ENCODE results near the gene PCDH15.

The PCDH15 gene

DNA sequence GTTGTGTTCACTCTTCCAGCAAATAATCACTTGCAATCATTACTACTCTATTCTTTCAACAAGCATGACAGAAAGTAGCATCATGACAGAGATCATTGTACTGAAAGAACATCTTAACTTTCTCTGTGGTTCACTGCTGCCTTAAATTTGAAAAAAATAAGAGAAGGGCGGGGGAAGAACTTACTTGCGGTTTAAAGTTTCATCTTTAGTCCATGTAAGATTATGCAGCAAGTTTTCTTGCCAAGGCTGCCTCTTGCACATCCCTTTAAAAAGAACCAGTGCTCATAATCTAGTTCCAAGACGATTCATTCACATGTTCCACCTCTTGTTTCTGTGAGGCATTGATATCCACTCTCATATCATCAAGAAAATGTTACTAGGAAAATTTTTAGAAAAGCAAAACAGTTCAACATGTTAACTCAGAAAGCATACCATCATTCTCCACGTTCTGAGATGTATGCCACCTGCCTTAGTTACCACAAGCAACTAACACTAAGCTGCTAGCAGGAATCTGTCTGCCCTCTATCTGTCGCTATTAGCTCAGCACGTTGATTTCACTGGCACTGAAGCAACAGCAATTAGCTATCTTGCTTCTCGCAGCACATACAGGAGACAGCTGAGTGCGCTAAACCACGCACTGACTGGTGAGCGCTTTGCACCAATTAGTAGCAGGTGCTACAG lies at the start of gene PCDH15:
Gene PCDH15, minus strand, starts transcription at position 491 of the 681 bp plus-strand sequence. CDS start 136,969 bp downstream, outside the sequence.
- DNase-seq = no peak

DNA sequence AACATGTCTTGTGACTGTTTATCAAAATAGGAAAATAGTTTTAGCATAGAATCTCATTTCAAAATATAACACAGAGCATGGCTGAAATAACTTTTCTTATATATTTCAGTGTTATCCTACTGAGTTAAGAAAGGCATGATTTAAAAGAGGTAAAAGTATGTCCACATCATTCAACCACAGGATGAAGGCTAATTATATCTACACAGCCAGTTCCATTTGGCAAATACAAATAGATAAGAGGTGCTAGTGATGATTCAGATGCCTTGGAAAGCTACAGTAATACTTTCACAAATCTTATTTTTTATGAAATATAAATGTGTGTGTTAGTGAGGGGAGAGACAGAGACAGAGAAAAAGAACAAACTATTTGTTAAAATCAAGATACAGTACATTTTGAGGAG lies 42.9 kb upstream of the PCDH15 start:
- no peak for DNase-seq

DNA sequence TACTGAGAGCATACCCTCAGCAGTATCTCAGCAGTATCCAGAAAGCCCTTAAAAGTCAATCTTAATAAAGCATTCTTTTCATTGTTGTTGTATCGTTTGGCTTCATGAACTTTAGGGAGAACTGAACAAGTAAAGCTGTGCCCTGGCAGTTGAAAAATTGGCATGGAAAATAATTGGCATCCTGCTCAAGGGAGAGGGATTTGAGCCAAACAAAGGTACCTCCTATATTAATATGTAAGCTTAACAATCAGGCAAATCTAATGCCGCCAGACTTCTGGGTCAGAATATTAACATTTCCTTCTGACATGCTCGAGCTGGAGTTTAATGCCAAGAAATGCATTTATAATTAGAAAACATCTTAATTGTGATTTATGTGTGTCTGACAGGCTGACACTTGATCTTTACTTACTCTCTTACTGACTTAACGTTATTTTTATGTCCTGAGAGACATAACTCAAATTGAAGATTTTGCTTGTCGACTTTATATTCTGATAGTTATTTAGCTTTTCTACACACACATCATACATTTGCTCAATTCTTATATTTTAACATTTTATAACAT lies 42.1 kb upstream of the PCDH15 start:
- no peak for DNase-seq

DNA sequence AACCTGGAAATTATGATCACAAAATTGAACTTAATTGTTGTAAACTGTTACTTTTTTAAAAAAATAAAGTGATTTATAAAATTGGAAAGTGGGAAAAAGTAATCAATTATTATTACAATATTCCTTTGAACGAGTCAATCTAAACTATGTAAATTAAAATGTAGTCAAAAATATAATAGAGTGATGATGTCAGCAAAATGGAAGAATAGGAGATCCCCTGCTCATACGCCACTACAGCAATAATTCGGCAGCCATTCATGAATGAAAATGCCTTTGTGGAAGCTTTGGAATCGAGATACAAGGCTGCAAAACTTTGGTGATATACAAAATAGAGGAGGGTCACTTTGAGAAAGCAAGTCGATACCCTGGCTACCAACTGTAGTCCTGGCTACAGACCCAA lies 36.4 kb upstream of the PCDH15 start:
- DNase-seq = no peak

DNA sequence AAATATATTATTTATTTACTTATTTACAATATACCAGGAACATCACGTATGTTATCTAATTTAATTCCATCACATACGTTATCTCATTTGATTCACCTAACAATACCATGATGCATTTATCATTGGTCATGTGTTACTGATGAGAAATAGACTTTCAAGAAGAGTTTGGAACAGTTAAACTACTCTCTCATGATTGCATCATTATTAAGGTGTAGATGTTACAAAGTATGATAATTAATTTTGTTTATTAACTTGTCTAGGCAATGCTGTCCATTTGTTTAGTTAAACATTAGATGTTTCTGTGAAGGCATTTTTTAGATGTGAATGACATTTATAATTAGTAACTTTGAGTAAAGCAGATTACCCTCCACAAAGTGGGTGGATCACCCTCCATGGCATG lies 32.0 kb upstream of the PCDH15 start:
- DNase-seq = no peak

DNA sequence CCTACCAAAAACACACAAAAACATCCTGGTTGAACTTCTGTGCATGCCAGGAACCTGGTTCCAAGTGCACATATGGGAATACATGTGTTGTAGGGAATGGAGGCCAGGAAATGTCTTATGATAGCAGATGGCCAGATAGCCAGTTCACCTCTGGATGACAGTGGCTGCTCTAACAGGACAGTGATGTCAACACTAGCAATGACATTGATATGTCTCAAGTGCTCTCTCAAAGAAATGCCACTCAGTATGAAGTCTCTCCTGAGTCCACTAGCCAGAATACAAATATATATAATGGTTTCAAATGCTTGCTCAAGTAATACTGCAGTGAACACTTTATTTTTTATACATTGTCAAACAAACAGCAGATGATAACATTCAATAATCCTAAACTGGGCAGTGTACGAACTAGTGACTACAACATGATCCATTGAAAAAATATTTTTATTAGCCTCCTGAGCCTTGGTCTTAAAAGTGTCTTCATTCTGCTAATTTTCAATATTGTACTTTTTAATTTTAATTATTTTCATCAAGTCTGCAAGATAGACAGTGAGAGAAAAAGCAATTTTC lies 26.0 kb upstream of the PCDH15 start:
- no peak for DNase-seq

DNA sequence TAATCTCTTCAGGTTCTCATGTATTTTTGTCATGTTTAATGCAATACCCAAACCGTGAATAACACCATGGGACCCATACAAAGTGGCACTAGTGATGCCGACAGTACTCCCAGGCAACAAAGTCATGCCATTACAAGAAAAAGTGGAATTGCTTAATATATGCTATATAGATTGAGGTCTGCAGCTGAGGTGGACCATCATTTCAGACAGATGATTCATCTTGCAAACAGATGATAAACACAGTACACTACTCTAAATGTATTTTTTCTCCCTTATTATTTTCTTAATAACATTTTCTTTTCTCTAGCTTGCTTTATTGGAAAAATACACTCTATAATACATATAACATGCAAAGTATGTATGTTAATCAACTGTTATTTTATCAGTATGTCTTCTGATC lies 14.6 kb upstream of the PCDH15 start:
- no peak for DNase-seq

DNA sequence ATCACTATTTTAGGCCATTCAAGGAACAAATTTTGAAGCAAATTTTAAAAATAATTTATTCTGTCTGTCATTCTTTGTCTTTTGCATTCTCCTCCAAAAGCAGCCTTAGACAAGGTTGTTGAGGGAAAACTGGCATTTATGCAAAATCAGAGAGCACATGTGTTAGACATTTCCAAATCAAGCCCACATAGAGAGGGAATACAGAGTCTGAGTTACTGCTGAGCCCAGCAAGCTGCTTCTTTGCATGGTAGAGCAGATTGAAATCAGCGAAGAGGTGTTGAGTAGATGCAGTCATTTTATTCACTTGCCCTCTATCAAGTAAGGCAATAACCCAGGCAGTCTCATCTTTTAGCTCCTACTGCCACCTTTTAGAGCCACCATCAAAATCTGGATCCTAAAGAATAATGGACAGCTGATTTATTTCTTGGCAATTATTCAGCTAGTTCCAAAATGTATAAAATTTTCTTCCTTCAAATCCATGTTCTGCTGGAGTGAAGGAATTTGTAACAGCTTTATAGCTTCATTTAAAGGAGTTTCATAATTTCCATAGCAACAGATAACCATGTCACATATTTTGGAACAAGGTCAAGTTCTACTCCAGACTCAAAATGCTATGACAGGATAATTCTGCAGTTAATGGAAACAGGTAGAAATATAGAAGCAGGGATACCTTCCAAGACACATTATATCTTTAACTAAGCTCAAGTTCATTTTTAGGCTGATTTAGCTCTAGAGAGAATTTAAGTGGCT lies 7.3 kb upstream of the PCDH15 start:
- no peak for DNase-seq

DNA sequence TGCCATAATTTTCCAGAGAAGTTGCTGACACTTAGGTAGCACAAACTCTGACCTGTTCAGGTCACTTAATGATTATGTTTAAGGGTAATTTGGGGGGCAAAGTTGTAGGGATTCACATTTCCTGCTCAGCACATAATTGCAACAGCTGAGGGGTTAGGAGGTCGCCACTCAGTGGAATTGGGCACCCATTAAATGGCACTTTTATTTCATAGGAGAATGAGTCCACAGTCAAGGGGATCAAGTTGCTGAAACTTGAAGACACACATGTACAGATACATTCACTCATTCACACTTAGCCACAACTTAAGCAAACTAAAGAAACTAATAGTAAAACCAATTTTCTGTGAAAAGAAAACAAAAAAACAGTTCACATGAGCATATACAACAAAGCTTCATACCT lies 1.5 kb downstream of the PCDH15 start:
- no peak for DNase-seq

DNA sequence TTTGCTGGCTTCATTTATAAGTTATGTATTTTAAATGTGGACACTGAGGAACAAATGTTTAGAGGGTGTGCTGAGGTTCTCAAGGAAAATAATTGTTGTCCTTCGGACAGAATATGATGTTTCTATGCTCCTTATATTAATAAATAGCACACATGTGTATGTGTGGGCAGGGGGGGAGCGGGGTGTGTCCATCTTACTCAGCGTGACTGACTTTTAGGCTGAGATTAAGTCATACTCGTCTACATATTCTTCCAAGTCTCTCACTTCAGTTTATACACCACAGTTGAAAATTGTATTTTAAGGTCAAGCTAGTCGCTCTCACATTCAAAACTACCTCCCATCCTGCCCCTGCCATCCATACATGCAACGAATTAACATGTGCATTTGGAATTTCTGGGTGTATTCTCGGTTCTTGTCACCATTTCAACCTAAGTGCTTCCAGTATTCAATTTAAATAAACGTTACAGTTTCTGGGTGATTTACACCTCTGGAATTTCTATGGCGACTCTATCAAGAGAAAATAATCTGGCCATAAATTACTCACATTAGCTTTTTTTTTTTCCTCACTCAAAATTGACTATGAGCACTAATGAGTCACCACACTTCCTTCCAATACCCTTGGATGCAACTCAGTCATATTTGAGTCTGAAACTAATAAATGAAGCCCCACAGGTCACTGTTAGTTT lies 3.3 kb downstream of the PCDH15 start:
- DNase-seq = no peak

DNA sequence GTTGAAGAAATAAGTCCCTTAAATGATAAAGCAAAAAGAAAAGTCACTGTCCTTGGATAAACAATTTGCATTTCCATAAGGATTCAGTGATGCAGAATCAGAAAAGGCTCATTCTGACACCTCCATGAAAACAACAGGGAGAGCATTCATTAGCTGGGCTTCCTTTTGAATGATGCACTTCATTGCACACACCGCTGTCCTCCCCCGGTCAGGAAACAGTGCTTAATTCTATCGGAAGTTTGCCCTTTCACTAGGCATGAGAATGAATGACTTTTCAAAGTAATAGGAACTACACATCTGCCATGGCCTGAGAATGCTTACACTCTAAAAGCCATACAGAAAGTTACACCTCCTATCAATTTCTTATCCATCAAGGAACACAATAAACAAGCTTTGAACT lies 4.2 kb downstream of the PCDH15 start:
- no peak for DNase-seq

DNA sequence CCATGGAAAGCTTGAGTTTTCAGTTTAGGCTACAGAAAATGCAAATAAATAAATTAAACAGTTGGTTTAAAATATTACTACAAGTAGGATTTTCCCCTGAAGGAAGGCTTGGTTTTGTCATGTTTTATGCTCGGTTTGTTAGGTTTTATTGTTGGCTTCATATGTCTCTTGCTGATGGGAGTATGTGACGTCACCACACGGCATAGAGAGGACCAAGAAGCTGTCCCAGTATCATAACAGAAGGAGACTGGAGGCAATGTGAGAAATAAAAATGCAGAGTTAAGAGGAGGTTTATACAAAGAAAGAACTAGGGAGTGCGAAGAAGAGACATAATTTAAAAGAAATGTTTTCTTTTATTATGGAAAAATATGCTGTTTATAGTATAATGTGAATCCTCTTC lies 24.4 kb downstream of the PCDH15 start:
- DNase-seq = no peak

DNA sequence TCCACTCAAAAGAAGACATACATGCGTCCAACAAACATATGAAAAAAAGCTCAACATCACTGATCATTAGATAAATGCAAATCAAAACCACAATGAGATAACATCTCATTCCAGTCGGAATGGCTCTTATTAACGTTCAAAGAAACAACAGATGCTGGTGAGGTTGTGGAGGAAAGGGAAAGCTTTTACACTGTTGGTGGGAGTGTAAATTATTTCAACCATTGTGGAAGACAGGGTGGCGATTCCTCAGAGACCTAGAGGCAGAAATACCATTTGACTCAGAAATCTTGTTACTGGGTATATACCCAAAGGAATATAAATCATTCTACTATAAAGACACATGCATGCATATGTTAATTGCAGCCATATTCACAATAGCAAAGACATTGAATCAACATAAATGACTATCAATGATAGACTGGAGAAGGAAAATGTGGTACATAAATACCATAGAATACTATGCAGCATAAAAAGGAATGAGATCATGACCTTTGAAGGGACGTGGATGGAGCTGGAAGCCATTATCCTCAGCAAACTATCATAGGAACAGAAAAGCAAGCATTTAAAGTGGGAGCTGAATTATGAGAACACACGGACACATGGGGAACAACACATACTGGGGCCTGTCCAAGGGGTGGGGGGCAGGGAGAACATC lies 28.4 kb downstream of the PCDH15 start:
- no peak for DNase-seq

DNA sequence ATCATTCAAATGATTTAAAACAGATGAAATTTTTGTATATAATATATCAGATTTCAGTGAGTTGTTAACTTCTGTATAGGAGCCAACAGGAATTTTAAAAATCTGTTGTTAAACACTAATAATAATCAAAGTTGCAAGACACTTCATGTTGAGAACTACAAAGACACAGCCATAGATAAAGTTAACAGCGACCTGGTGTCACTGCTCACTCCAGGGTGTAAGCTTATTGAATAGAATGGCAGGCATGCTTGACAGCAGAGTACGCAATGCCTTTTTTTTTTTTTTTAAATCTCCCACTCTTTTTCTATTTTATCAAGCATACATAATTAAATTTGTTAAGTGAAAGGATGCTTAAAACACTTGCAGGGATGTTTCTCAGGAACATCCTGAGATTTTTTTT lies 32.0 kb downstream of the PCDH15 start:
- no peak for DNase-seq

DNA sequence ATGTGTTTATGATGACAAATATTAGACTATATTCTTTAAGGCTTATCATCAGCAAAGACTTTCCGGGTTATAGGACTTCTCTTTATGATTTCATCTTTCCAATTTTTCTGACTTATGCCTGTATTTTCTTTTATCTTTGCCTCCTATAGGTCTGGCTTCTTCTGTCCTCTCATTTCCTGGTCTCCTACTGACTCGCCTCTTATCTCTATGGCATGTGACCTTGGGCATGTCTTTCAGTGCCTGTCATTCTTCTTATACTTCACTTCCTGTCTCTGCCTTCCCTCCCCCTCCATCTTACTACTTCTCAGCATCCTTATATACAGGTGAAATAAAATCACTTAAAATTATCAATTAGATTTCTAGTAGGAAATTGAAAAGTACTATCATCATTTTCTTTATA lies 42.2 kb downstream of the PCDH15 start:
- DNase-seq = no peak

DNA sequence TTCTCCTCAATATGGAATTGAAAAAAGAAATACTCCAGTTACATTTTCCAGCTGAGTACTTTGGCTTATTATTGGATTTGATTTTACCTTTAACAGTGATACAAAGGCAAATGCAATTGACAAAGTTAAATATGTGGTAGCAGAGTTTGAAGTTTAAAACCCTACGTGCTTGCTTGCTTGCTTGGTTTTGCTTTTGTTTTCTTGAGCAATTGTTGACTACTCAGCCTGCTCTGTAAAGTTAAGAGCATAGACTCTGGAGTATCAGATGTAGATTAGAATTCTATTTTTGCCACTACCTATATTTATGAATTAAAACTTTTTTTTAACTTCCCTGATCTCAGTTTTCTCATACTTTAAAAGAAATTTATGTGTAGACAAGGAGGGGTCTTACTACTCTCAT lies 51.4 kb downstream of the PCDH15 start:
- no peak for DNase-seq

DNA sequence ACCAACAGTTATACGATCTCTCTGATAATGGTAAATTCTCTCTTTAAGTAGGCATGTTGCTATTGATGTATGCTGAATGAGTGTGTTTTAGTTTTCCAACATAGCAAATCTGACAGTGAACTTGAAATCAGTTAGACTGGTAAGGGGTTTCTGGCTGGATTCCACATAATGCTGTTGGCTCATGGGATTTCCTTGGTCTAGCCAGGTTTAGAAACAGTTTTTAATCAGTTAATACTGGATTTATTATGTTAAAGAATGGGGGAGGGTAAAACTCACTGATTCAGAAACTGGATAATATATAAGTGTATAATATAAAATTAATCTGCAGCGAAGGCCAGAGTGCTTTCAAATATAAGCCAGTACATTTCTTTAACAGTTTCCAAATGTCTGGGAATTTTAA lies 55.6 kb downstream of the PCDH15 start:
- DNase-seq = no peak

DNA sequence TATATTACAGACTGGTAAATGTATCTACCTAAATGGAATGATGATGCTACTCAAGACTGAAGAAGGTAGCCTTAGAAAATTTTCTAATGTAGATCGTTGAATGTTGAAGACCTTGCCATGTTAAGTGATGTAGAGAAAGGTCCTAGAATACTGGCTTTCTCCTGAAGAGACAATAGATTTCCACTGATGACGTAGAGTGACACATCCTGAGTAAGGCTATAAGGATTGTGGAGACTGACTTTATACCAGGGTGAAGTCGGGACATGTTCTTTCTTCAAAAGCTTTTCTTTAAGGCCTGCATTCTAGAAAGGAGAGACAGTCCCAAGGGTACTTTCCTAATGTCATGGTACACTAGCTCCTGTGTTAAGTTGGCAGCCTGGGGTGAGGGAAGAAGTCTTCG lies 58.6 kb downstream of the PCDH15 start:
- no peak for DNase-seq

DNA sequence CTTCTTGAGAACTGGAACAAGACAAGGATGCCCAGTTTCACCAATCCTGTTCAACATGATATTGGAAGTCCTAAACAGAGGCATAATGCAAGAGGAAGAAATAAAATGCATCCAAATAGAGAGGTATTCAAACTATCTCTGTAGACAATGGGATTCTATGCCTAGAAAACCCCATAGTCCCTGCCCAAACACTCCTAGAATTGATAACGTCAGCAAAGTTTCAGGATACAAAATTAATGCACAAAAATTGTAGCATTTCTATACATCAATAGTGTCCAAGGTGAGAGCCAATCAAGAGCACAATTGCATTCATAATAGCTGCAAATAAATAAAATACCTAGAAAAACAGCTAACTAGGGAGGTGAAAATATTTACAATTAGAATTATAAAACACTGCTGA lies 72.5 kb downstream of the PCDH15 start:
- DNase-seq = no peak

DNA sequence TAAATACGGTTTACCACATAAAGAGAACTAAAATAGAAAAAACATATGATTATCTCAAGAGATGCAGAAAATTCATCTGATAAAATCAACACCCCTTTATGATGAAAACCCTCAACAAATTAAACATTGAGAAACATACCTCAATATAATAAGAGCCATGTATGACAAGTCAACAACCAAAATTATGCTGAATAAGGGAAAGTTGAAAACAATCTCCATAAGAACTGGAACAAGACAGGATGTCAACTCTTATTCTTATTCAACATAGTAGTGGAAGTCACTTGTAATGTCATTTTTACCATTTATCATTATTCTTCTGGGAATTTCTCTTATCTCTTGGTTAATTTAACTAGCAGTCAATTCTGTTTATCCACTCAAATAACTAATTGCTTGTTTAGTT lies 79.0 kb downstream of the PCDH15 start:
- no peak for DNase-seq

DNA sequence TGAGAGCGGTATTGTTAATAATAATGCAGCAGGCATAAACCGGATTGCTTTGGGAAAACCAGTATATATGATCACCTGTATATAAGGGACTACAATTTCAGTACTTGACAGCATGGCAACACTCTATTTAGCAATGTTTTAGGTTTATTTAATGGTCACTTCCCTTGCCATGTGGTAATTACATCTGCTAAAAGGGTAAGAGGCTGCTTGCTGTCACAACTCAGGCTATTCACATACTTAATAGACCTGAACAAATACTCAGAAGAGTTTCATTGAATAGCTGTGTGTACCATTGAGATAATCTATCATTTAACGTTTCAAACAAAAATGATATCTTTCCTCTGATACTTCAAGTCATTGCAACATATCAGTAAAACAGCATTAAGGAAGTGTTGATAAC lies 90.1 kb downstream of the PCDH15 start:
- no peak for DNase-seq

DNA sequence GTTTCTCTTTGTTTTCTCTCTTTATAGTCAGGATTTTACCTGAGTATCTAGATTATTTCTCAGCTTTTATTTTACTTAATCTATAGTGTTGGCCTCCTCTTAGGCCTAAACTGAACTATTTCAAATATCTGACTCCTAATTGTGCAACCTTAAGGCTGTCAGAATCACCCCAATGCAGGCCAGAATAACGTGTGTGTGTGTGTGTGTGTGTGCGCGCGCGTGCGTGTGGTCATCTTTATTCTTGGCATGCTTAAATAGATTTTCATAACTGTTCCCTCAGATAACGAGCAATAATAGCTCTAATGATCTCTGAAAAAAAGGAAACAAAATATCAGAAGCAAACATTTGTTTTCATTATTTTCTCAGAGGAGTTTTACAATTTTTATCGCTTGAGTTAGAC lies 92.4 kb downstream of the PCDH15 start:
- DNase-seq = no peak

DNA sequence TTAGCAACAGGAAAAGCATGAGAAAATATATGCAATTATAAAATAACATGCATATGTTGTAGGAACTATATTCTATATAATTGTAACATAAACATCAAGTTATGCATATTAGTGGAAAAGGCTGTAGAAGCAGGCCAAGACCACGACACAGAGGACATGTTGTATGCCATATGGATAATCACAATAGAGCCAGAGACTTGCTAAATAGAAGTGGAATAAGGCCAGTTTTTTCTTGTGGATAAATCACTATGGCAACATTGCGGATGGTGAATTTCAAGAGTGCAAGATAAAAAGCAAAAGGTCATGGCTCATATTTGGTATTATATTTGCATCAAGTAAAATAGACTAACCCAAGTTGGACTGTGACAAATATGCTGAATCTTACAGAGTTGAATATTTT lies 93.0 kb downstream of the PCDH15 start:
- no peak for DNase-seq
